Measurements from ENCODE around the gene NPAS3. TPM values are rescaled to one million over a fixed set of nuclear protein-coding genes. Genes with fewer than 3 reads are reported as not detected.

The NPAS3 gene
- total and polyA plus RNA-seq, 2 donors (not counting 3 experiments of a cell fraction or from before 2014, with no cell fraction given), result 0.10 to 0.13 TPM

DNA sequence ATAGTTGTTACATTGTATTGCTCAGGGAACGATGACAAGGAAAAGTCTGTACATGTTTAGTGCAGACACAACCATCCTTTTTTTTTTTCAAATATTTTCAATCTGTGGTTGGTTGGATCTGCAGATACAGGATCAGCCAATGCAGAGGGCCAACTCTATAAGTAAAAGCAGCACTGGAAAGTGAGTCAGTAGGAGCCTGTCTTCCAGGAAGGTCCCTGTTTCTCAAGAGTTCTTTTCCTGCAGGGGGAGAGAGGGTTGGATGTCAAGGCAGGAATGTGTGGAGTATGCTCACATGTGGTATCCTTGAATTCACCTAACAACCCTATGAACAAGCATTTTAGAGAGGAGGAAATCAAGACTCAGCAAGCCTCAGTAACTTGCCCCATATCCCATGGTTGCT, 409.1 kb downstream of the NPAS3 start:
- Histone ChIP-seq H3K9me3 (replicated peaks; ENCODE audit: control insufficient read depth, insufficient read depth, low read length) (no peaks in the 10 kb centered on the region), H3K4me3 (replicated peaks in 1 of 3; ENCODE audit: insufficient read depth in 1 of 3, low read depth in 1 of 3, low read length in 3 of 3) (no peak overlapping the region), H4K20me1 (replicated peaks; ENCODE audit: control insufficient read depth, extremely low read depth, insufficient read depth, low read length) (no peaks in the 10 kb centered on the region), H3K27ac (ENCODE audit: insufficient read depth, low read depth, low read length) (no peak overlapping the region), H3K4me1 (ENCODE audit: control insufficient read depth, extremely low read depth, insufficient read depth, low read length) (no peaks in the 10 kb centered on the region), H2AFZ (ENCODE audit: low read depth, low read length) (no peak overlapping the region), H3K9ac (replicated peaks; ENCODE audit: extremely low read depth, insufficient read depth, low read length) (no peak overlapping the region), H3K79me2 (ENCODE audit: control insufficient read depth, insufficient read depth, low read length) (no peaks in the 10 kb centered on the region), H3K9me1 (replicated peaks; ENCODE audit: control insufficient read depth, extremely low read depth, insufficient read depth, low read length) (no peaks in the 10 kb centered on the region), H3K36me3 (ENCODE audit: control insufficient read depth in 2 of 2, extremely low read depth in 1 of 2, insufficient read depth in 2 of 2, low read length in 2 of 2) (no peaks in the 10 kb centered on the region), H3K27me3 (ENCODE audit: control insufficient read depth in 2 of 2, insufficient read depth in 2 of 2, low read length in 2 of 2) (peaks cover 2% of the 10 kb centered on the region in 2 experiments), H3K4me2 (ENCODE audit: insufficient read depth, low read length) (no peak overlapping the region)
- no TSS peak for BruUV-seq (replicated peaks)
- FAIRE-seq (no peak), DNase-seq (ENCODE audit: low read depth, low spot score) (no peak)
- TF ChIP-seq GATA2 (IDR thresholded peaks at IDR 0.05; ENCODE audit: insufficient read depth, insufficient read length, low read depth, low read length) (no peak), POLR2A (IDR thresholded peaks at IDR 0.05; ENCODE audit: low read depth, low read length) (no peak), FOS (IDR thresholded peaks at IDR 0.05; ENCODE audit: borderline replicate concordance, insufficient read depth, low read length) (no peak), EZH2 (IDR thresholded peaks at IDR 0.05; ENCODE audit: borderline replicate concordance, low read depth, low read length, severe bottlenecking) (no peak), JUN (IDR thresholded peaks at IDR 0.05; ENCODE audit: borderline replicate concordance, insufficient read depth, insufficient read length, low read depth) (no peak), MYC (IDR thresholded peaks at IDR 0.05; ENCODE audit: low read depth, low read length) (no peak), POLR2AphosphoS5 (IDR thresholded peaks at IDR 0.05; ENCODE audit: insufficient read depth, low read depth, low read length) (no peak)
- TF ChIP-seq, protein P1, sequence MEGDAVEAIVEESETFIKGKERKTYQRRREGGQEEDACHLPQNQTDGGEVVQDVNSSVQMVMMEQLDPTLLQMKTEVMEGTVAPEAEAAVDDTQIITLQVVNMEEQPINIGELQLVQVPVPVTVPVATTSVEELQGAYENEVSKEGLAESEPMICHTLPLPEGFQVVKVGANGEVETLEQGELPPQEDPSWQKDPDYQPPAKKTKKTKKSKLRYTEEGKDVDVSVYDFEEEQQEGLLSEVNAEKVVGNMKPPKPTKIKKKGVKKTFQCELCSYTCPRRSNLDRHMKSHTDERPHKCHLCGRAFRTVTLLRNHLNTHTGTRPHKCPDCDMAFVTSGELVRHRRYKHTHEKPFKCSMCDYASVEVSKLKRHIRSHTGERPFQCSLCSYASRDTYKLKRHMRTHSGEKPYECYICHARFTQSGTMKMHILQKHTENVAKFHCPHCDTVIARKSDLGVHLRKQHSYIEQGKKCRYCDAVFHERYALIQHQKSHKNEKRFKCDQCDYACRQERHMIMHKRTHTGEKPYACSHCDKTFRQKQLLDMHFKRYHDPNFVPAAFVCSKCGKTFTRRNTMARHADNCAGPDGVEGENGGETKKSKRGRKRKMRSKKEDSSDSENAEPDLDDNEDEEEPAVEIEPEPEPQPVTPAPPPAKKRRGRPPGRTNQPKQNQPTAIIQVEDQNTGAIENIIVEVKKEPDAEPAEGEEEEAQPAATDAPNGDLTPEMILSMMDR (IDR thresholded peaks at IDR 0.05; ENCODE audit: extremely low read depth in 1 of 2, insufficient read depth in 1 of 2, low read depth in 1 of 2, low read length in 2 of 2), result no peak
- TF ChIP-seq, protein P2, sequence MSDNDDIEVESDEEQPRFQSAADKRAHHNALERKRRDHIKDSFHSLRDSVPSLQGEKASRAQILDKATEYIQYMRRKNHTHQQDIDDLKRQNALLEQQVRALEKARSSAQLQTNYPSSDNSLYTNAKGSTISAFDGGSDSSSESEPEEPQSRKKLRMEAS (IDR thresholded peaks at IDR 0.05; ENCODE audit: insufficient read depth, insufficient read length), result no peak
- intact Hi-C loops (cut with micrococcal nuclease), result no loop called here
- POLR2A ChIA-PET, result no interaction called here
- dilution Hi-C loops (cut with MboI; ENCODE audit: extremely low pct_ligation_motif_present, low sequenced_read_pairs), result no loop called here
- CTCF ChIA-PET, result no interaction called here

All from endothelial cell of umbilical vein (primary cell).